ENCODE results near the gene ANKRD55. TPM values are rescaled to one million over a fixed set of nuclear protein-coding genes. Genes with fewer than 3 reads are reported as not detected.
"Not testable (repeated sequence)": the region's sequence is repeated elsewhere in the genome, so short reads cannot be mapped to it uniquely, and the experiment has no call there.

The ANKRD55 gene
- total RNA-seq, 2 experiments from 2014 or later = 9.7 to 10.2 TPM

DNA sequence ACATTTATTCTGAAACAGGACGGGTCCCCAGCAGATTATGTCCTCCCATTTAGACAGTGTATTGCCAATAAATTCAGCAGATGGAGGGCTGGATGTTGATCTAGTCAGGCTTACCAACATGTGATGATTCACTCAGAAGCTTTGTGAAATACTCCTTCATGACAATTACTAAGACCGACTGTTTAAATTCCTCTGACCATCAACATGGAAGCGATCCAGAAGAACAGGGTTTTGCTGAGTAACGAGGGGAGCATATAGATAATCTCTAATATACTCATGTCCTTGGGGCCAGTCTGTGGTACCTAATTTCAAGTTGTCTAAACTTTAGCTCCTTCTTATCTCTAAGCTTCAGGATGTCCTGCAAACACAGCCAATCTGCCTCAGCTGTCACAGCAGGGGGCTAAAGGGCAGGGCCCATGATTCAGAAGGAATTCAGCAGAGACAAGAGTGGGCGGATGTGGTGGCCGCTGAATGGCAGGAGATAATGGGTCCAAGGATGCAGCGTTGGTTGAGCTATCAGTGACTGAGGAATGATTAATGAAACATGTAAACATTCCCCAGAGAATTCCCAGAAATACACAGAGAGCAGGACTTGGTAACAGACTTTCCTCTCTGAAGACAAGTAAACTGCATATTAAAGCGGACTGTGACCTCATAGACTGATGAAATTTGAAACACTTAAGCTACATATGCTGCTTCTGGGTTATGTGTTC, 109.4 kb downstream of the ANKRD55 start:
- CTCF ChIA-PET = interaction anchor here (0.8 to 1.8 kb wide), 2 partner anchors 187 to 715 kb away, joined by 3 read pairs; no protein-coding TSS in a partner anchor
- H3K4me1 Mint-ChIP-seq (ENCODE audit: low read depth) = peaks cover 51% of the 10 kb centered on the region

DNA sequence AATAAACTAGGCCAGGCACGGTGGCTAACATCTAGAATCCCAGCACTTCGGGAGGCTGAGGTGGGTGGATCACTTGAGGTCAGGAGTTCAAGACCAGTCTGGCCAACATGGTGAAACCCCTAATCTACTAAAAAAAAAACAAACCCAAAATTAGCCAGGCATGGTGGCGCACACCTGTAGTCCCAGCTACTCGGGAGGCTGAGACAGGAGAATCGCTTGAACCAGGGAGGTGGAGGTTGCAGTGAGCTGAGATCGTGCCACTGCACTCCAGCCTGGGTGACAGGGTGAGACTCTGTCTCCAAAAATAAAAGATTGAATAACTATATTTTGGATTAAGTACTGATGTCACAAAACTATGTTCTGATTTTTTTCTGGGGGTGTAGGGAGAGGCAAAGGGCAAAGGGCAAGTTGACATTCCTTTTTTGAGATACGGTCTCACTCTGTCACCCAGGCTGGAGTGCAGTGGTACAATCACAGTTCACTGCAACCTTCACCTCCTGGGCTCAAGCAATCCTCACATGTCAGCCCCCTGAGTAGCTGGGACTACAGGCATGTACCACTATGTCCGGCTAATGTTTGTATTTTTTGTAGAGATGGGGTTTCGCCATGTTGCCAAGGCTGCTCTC, 110.7 kb downstream of the ANKRD55 start:
- CTCF ChIA-PET; H3K9me3 ChIP-seq (ENCODE audit: control insufficient read depth in 1 of 2, insufficient read depth in 1 of 2, low read length in 2 of 2); ATAC-seq (ENCODE audit: poor library complexity); intact Hi-C loops (cut with DNase I, micrococcal nuclease); H3K9me3 Mint-ChIP-seq; H3K27me3 Mint-ChIP-seq; H3K4me3 Mint-ChIP-seq; H3K4me3 ChIP-seq (ENCODE audit: low read length); H3K36me3 ChIP-seq (ENCODE audit: insufficient read depth, low read length); H3K27ac ChIP-seq (ENCODE audit: low read depth in 1 of 2, low read length in 2 of 2); DNase-seq; H3K27me3 ChIP-seq (ENCODE audit: control insufficient read depth in 1 of 2, insufficient read depth in 2 of 2, low read length in 2 of 2): not testable (repeated sequence)
- POLR2A ChIA-PET = interaction anchor here (1.1 kb wide), 1 partner anchor 26 kb away, joined by 3 read pairs; no protein-coding TSS in a partner anchor
- Mint-ChIP-seq H3K27ac (peak overlapping the region; percentile 17), H3K36me3 (ENCODE audit: low read depth) (peaks cover 45% of the 10 kb centered on the region), H3K4me1 (ENCODE audit: low read depth) (peaks cover 39% of the 10 kb centered on the region)
- H3K4me1 ChIP-seq (ENCODE audit: insufficient read depth, low read length) = peaks cover 11% of the 10 kb centered on the region

More for the DNA sequence above, 109.4 kb downstream of the ANKRD55 start:
- TF ChIP-seq, protein P1, sequence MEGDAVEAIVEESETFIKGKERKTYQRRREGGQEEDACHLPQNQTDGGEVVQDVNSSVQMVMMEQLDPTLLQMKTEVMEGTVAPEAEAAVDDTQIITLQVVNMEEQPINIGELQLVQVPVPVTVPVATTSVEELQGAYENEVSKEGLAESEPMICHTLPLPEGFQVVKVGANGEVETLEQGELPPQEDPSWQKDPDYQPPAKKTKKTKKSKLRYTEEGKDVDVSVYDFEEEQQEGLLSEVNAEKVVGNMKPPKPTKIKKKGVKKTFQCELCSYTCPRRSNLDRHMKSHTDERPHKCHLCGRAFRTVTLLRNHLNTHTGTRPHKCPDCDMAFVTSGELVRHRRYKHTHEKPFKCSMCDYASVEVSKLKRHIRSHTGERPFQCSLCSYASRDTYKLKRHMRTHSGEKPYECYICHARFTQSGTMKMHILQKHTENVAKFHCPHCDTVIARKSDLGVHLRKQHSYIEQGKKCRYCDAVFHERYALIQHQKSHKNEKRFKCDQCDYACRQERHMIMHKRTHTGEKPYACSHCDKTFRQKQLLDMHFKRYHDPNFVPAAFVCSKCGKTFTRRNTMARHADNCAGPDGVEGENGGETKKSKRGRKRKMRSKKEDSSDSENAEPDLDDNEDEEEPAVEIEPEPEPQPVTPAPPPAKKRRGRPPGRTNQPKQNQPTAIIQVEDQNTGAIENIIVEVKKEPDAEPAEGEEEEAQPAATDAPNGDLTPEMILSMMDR (IDR thresholded peaks at IDR 0.05) = no peak
- no peaks in the 10 kb centered on the region for H3K27me3 Mint-ChIP-seq
- Histone ChIP-seq H3K4me1 (ENCODE audit: insufficient read depth, low read length) (peaks cover 21% of the 10 kb centered on the region), H3K27ac (ENCODE audit: low read depth in 1 of 2, low read length in 2 of 2) (no peak overlapping the region), H3K27me3 (ENCODE audit: control insufficient read depth in 1 of 2, insufficient read depth in 2 of 2, low read length in 2 of 2) (no peaks in the 10 kb centered on the region), H3K9me3 (ENCODE audit: control insufficient read depth in 1 of 2, insufficient read depth in 1 of 2, low read length in 2 of 2) (no peaks in the 10 kb centered on the region), H3K36me3 (ENCODE audit: insufficient read depth, low read length) (no peaks in the 10 kb centered on the region), H3K4me3 (ENCODE audit: low read length) (no peak overlapping the region)
- ATAC-seq (ENCODE audit: poor library complexity) = no peak
- H3K36me3 Mint-ChIP-seq (ENCODE audit: low read depth) = peaks cover 42% of the 10 kb centered on the region
- POLR2A ChIA-PET = interaction anchor here (0.8 to 2.0 kb wide), 5 partner anchors 8 to 129 kb away, joined by 3 to 5 read pairs (median 4); partner anchors contain the start of gene IL6ST
- H3K27ac Mint-ChIP-seq = peak overlapping the region; percentile 82
- no peak for DNase-seq
- H3K4me3 Mint-ChIP-seq = peak overlapping the region; percentile 20
- intact Hi-C loops (cut with DNase I, micrococcal nuclease) = no loop called here
- no peaks in the 10 kb centered on the region for H3K9me3 Mint-ChIP-seq

DNA sequence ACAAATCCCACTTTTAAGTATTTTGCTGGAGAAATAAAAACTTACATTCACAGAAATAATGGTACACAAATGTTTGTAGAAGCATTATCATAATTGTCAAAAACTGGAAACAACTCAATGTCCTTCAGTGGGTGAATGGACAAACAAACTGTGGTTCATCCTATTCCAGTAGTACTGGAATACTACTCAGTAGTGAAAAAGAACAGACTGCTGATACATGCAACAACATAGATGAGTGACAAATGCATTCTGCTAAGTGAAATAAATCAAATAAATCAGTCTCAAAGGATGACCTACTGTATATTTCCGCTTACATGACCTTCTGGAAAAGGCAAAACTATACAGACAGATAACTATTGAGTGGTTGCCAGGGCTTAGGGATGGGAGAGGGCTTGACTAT, 114.1 kb downstream of the ANKRD55 start:
- peaks cover 29% of the 10 kb centered on the region for H3K4me1 Mint-ChIP-seq (ENCODE audit: low read depth)
- no peaks in the 10 kb centered on the region for H3K9me3 Mint-ChIP-seq
- no peak for ATAC-seq (ENCODE audit: poor library complexity)
- Histone ChIP-seq H3K4me3 (ENCODE audit: low read length) (no peak overlapping the region), H3K27ac (ENCODE audit: low read depth in 1 of 2, low read length in 2 of 2) (no peak overlapping the region), H3K9me3 (ENCODE audit: control insufficient read depth in 1 of 2, insufficient read depth in 1 of 2, low read length in 2 of 2) (no peaks in the 10 kb centered on the region), H3K4me1 (ENCODE audit: insufficient read depth, low read length) (no peaks in the 10 kb centered on the region), H3K27me3 (ENCODE audit: control insufficient read depth in 1 of 2, insufficient read depth in 2 of 2, low read length in 2 of 2) (no peaks in the 10 kb centered on the region), H3K36me3 (ENCODE audit: insufficient read depth, low read length) (no peaks in the 10 kb centered on the region)
- no peak overlapping the region for H3K4me3 Mint-ChIP-seq
- peaks cover 48% of the 10 kb centered on the region for H3K36me3 Mint-ChIP-seq (ENCODE audit: low read depth)
- ChIA-PET CTCF (no interaction called here), POLR2A (interaction anchor here (0.9 kb wide), 1 partner anchor 26 kb away, joined by 3 read pairs; no protein-coding TSS in a partner anchor)
- intact Hi-C loops (cut with DNase I, micrococcal nuclease) = no loop called here
- no peak overlapping the region for H3K27ac Mint-ChIP-seq
- H3K27me3 Mint-ChIP-seq = no peaks in the 10 kb centered on the region
- no peak for DNase-seq
- TF ChIP-seq, protein P1 (IDR thresholded peaks at IDR 0.05) = no peak
